SIG-M5 treated with dmso at 0.1 percent for 504 hours (cell line): ENCODE measurements around the gene SLC15A2.
"Not testable (repeated sequence)": the region's sequence is repeated elsewhere in the genome, so short reads cannot be mapped to it uniquely, and the experiment has no call there.

Experiments
- DNase-seq: peaks from one replicate; lab custom pipeline; 2025; ENCODE audit not compliant: unreplicated experiment; lab: John Stamatoyannopoulos, UW

The SLC15A2 gene, protein sequence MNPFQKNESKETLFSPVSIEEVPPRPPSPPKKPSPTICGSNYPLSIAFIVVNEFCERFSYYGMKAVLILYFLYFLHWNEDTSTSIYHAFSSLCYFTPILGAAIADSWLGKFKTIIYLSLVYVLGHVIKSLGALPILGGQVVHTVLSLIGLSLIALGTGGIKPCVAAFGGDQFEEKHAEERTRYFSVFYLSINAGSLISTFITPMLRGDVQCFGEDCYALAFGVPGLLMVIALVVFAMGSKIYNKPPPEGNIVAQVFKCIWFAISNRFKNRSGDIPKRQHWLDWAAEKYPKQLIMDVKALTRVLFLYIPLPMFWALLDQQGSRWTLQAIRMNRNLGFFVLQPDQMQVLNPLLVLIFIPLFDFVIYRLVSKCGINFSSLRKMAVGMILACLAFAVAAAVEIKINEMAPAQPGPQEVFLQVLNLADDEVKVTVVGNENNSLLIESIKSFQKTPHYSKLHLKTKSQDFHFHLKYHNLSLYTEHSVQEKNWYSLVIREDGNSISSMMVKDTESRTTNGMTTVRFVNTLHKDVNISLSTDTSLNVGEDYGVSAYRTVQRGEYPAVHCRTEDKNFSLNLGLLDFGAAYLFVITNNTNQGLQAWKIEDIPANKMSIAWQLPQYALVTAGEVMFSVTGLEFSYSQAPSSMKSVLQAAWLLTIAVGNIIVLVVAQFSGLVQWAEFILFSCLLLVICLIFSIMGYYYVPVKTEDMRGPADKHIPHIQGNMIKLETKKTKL

DNA sequence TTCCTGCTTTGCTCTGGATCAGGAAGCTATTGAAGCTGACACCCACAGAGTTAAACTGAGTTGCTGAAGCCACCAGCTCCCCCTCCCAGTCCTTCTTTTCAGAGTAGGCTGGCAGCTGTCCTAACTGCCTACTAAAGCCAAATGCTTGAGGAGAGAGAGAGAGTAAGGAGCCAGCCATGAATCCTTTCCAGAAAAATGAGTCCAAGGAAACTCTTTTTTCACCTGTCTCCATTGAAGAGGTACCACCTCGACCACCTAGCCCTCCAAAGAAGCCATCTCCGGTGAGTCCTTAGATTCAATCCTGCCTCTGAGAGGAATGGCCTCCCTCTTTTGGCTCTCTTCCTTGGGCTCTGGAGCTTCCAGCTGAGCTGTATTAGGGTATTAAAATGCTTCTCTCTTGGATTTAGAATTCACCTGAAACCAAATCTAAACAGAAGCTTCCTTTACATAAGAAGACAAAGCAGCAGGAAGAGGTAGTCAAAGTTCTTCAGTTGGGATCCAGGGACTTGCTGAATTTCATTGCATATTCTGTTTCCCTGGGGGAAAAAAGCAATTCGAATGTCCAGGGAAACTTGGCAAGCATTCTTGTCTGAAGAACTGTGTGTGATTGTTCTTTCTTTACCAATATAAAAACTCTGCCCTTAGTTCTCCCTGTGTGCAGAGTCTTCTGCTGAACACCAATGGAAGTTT lies at the start of gene SLC15A2:
Gene SLC15A2, plus strand, starts transcription at position 101 of the 690 bp plus-strand sequence. Its CDS starts 76 bp downstream, at position 177.
- no peak for DNase-seq

DNA sequence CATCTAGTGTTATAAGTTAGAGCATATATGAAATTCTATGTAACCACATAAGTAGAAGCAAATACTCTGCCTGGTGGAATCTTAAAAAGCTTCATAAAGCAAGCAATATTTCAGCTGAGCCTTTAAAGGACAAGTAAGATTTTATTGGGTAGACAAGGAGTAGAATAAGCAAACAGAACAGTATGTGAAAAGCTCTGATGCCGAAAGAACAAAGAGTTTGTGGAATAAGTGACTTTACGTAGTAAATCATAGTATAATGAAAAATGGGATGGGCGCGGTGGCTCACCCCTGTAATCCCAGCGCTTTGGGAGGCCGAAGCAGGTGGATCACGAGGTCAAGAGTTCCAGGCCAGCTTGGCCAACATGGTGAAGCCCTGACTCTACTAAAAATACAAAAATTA lies 49.3 kb upstream of the SLC15A2 start:
- DNase-seq = no peak

DNA sequence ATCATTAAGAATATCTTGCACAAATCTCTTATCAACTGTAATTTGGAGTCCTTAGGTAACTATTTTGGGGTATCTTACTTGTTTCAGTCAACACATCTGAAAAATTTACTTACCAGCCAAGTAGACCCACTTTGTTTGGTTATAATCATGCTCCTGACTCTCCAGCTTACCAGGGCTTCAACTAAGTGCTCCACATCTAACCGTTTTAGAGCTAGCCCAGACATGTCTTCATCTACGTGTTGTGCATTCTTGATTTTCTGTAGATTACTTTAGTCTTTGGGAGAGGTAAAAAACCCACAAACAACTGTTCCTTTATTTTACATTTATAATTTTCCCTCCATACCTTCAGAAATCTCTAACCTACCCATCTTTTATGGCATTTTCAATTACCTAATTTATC lies 41.9 kb upstream of the SLC15A2 start:
- DNase-seq = no peak

DNA sequence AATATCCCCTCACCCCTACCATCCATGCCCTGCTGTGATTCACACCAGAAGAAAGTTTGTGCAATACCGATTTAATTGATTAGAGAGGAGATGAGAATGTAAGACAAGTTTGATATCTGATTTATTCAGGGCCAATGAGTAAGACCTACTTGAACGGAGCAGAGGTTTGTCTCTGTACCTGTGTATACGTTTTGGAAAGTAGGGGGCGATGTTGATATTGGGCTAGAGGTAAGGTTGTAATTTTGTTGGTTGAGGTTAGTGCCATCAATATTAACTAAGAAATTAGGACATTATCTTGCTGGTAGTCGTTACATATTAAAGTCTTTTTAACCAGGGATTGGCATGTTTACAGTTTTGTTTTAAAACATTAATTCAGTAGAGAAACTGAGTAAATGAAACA lies 38.6 kb upstream of the SLC15A2 start:
- DNase-seq = no peak

DNA sequence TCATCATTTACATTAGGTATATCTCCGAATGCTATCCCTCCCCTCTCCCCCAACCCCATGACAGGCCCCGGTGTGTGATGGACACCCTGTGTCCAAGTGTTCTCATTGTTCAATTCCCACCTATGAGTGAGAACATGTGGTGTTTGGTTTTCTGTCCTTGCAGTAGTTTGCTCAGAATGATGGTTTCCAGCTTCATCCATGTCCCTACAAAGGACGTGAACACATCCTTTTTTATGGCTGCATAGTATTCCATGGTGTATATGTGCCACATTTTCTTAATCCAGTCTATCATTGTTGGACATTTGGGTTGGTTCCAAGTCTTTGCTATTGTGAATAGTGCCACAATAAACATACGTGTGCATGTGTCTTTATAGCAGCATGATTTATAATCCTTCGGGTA lies 36.4 kb upstream of the SLC15A2 start:
- DNase-seq = not testable (repeated sequence)

DNA sequence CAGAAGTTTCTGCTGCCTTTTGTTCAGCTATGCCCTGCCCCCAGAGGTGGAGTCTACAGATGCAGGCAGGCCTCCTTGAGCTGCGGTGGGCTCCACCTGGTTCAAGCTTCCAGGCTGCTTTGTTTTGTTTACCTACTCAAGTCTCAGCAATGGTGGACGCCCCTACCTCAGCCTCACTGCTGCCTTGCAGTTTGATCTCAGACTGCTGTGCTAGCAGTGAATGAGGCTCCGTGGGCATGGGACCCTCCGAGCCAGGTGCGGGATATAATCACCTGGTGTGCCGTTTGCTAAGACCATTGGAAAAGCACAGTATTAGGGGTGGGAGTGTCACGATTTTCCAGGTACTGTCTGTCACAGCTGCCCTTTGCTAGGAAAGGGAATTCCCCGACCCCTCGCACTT lies 31.0 kb upstream of the SLC15A2 start:
- not testable (repeated sequence) for DNase-seq

DNA sequence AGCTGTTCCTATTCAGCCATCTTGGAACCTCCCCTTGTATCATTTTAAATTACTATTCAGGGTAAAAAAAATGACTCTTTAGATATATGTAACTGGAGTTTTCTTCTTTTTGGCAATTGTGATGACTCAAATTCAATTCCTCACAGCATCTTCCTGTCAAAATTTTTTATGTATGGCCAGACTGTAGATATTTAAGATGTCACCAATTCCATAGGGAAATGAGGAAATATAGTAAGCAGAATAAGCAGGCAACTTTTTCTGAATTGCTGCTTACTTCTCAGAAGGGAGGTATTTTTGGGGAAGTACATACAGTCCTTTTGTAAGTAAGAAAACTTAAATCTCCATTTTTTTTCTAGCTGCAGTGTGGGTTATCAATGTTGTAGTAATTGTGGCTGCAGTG lies 30.4 kb upstream of the SLC15A2 start:
- no peak for DNase-seq

DNA sequence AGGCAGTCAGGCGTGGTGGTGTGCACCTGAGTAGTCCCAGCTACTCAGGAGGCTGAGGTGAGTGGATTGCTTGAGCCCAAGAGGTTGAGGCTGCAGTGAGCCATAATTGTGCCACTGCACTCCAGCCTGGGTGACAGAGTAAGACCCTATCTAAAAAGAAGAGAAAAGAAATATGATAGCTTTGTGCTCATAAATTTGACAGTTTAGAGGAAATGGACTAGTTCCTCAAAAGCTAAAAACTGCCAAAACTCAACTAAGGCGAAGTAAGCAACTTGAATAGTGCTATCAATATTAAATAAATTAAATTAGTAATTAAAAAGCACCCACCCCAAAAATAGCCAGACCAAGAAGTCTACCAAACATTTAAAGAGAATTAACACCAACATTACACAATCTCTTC lies 24.5 kb upstream of the SLC15A2 start:
- no peak for DNase-seq

DNA sequence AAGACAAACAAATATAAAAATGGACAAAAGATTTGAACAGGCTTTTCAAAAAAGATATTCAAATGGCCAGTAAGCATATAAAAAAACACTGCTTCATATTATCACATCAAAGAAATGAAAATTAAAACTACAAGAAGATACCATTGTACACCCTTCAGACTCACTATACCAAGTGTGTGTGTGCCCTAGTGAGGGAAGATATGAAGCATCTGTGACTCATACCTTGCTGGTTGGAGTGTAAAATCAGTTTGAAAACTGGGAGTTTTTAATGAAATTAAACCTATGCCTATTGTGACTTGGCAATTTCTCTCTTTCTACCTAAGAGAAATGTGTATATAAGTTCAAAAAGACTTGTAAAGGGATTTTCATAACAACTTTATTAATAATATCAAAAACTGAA lies 23.5 kb upstream of the SLC15A2 start:
- no peak for DNase-seq

DNA sequence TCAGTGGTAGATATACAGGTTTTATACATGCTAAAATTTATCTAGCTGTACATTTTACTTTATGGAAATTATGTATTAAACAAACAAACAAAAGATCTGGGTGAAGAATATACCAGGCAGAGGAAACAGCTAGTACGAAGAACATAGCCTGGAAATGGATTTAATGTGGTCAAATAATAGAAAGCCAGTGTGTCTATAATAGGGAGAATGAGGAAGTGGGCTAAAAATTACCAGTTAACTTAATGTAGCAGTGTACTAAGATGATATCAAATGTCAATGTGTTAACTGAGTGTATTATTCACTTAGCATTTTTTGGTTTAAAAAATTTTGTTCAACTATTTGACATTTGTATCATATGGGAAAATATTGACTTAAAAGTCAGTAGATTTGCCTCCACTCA lies 22.8 kb upstream of the SLC15A2 start:
- peak; percentile 47 for DNase-seq

DNA sequence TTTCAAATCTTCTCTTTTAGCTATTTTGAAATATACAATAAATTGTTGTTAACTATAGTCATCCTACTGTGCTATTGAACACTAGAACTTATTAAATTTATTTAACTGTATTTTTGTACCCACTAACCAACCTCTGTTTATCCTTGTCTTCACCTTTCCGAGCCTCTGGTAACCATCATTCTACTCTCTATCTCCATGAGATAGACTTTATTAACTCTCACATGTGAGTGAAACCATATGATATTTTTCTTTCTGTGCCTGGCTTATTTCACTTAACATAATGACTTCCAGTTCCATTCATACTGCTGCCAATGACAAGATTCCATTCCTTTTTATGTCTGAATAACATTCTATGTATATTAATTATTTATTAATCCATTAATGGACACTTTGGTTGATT lies 15.8 kb upstream of the SLC15A2 start:
- no peak for DNase-seq

DNA sequence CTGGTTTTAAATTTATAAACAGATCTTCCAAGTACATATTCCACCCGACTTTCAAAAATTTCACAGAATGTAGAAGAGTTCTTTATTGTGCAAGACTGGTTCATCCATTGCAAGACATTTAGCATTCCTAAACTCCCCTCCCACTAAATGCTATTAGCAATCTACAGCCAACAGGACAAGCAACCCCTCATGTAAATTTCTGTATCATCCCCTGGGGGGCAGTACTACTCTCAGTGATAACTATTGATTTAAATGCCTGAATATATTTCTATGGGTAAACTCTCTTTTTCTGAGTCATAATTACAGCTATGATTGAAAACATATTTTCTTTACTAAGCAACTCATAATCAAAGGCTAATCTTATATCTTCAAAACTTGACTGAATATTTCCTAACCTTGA lies 10.7 kb upstream of the SLC15A2 start:
- DNase-seq = peak; percentile 17

DNA sequence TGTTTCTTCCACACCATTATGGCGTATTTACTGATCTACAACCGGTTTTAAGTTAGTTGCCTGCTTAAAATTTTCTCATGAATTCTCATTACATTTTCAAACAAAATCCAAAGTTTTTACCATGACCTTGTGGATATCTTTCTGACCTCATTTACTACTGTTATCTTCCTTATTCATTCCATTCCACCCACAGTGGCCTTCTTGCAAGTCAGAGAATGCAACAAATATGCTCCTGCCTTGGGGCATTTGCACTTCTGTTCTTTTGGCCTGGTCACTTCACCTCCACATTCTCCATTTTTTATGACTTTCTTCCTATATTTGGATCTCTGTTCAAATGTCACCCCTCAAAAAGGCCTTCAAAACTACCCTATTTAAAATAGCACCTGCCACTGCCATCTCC lies 8.8 kb upstream of the SLC15A2 start:
- no peak for DNase-seq

DNA sequence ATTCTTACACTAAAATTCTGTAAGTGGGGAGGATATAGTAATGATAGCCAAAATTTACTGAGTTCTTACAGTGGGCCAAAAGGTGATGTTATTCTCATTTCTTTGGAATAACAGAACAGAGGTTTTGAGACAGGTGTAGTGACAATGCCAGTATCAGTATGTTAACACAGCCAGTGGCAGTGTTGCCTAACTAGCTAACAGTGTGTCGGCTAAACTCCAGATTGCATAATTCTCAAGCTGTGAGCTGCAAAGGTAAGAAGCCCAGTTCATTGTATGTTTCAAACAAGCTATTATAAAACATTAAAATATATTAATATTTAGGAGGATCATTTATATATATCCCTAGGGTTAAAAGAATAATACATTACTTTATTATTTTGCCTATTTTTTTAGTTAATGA lies 920 bp downstream of the SLC15A2 start:
- no peak for DNase-seq

DNA sequence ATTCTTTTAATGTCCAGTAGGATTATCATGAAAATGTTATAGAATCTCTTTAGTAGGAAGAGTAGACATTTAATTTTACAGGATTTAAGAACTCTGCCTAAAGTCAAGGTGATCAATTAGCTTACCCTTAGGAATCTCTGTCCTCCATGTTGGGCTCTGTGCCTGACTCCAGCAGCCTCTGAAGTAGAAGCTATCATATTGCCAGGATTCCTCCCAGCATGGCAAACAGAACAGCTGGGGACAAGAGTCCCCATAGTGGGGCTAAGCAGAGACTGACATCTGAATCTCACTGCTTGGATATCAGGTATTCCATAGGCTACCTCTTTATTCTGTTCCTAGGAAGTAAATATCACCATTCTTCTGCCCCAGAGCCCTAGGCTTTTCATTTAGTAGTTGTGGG lies 1.5 kb downstream of the SLC15A2 start:
- no peak for DNase-seq

DNA sequence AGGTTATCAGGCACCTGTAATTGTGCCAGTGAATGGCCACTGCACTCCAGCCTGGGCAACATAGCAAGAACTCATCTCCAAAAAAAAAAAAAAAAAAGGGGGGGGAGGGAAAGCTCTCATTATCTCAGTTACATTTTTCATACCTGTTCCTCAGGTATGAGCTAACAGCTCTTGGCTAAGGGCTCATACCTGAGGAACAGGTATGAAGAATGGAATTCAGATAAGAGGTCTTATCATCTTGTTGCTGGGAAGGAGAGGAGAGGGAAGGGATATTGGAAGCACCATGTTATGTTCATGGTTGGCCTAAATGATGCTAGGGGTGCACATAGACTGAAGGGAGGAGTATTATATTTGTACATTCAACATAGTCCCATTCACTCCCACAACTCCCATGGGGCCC lies 2.6 kb downstream of the SLC15A2 start:
- no peak for DNase-seq

DNA sequence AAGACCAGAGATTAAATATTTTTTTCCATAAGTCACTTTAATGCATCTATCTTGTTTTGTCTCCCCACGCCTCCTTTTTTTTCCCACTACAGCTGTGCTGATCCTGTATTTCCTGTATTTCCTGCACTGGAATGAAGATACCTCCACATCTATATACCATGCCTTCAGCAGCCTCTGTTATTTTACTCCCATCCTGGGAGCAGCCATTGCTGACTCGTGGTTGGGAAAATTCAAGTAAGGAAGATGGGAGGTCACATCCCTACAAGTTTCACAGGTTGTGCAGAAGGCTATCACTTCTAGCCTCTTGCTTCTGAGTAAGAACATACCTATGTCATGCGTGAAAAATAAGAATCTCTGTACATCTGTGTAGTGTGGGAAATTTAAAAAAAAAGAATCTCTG lies 3.1 kb downstream of the SLC15A2 start:
- no peak for DNase-seq

DNA sequence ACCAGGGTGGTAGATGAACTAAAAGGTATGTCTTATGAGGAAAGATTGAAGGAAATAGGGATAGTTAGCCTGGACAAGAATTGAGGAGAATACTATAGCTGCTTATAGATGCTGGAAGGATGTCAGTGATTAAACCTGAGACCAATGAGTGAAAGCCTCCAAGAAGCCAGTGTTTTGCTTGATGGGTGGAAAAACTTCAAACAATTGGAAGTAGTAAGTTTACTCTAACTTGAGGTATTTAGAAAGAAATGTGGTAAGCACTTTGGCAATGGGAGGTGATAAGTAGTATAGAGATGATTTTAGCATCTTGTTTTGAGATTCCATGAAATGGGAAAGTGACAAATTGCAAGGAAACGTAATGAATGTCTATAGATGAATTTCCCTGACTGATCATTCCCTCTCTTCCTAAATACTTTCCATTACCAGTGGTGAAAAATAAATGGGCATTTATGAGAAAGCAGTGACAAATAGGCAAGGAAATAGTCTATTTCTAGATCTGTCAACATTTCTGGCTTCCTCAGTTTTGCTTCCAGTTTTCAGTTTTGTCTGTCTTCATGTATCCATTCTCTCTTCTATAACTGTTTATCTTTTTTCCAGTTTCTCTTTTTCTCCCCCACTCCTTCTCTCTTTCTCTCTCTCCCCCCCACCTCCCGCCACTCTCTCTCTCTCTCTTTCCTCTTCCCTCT lies 19.2 kb downstream of the SLC15A2 start:
- peak; percentile 6 for DNase-seq

DNA sequence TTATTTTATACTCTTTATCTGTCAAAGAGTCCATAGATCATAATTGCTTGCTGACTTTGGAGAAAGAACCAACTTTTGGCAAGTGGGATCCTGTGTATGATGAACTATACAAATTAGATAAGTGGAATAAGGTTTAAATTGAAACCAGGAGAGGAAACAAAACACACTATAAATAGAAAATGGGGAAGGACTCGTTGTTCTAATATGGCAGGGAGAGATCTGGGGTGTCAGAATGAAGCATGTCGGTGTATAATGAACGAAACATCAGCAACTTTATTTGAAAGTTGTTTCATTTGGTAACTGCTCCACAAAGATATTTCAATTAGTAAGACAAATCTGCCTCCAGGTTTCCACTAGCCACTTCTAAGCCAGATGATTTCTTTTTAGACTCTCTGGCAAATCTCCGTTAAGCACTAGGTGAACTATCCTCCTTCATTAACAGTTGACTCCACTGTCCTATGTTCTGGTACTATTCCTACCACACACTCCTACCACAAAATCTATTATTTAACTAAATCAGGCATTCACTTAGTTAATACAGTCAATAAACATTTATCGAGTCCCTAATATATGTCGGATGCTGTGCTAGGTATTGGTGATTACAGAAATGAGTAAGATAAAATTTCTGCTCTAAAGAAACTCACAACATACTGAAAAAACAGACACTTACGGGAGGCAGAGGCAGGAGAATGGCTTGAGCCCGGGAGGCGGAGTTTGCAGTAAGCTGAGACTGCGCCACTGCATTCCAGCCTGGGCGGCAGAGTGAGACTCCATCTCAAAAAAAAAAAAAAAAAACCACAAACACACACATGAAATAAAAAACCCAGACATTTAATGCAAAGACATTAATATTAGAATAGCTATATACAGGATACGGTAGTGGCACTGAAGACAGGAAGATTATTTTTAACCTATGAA lies 20.1 kb downstream of the SLC15A2 start:
- DNase-seq = peak; percentile 33

DNA sequence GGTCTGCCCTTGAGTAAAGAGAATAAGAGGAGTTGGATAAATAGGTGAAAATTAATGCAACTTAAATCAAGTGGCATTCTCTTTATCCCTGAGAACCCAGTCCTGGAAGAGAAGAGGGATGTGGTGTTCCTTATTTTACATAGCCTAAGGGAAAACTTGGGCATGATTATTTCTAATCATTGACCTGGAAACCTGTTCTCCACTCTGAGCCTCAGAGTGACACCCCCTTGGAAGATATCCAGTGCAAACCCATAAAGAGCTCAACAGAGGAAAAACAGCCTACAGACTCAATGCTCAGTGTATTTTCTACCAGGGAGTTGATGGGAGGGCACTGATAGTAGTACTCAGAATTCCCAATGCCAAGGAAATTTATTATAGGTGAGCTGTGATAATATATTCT lies 22.0 kb downstream of the SLC15A2 start:
- DNase-seq = no peak
